Measurements from ENCODE around the gene TUBGCP2.

GRCh38 chr10:133276100-133276434 is 32.6 kb downstream of the TUBGCP2 start:
- TF ChIP-seq CTCF (conservative IDR thresholded peaks at IDR 0.05; ENCODE audit: low read length) (no peak), EZH2phosphoT487 (IDR thresholded peaks at IDR 0.05; ENCODE audit: borderline replicate concordance) (no peak)

All from Loucy (cell line).